IPS DF 4.7 (cell line): Measurements from ENCODE around the gene PROZ.

ENCODE experiments used
- DNase-seq: peaks from one replicate; pipeline ENCODE4 v3.0.0-alpha.2; 2013; ENCODE audit warnings: low spot score; ENCODE audit errors: extremely low read depth

Gene PROZ

GRCh38 chr13:113140677-113141600 lies 17.5 kb upstream of the PROZ start:
- no peak for DNase-seq

DNA sequence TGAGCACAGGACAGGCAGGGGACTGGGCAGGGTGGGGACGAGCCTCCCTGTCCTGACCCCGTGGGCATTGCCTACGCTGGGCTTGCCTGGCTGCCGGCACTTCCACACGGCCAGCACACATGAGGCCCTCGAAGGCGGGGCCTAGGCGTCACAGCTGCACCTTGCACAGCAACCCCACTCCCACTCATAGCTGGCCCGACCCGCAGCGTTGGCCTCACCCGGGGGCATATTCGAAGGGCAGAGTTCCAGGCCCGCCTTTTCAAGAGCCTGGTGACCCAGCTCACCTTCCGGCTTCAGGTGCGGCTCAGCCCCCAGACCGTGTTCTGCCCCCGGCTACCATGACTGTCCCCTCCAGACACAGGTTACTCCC lies 16.9 kb upstream of the PROZ start:
- DNase-seq: no peak

DNA sequence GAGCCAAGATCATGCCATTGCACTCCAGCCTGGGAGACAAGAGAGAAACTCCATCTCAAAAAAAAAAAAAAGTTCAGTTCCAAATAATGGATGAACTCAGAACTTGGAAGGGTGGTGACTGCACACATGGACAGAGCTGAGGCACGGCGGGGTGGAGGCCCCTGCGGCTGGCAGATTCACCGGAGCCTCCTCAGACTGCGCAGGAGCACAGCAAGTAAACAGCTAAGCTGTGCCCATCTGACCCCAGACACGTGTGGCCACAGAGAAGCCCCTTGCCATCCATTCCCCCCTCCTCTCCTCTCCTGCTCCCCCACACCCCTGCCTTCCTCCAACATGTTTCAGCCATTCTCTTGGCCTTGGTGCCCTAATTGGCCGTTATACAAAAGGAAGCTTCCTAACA lies 15.6 kb upstream of the PROZ start:
- no peak for DNase-seq

GRCh38 chr13:113143466-113144254 lies 14.8 kb upstream of the PROZ start:
- no peak for DNase-seq

DNA sequence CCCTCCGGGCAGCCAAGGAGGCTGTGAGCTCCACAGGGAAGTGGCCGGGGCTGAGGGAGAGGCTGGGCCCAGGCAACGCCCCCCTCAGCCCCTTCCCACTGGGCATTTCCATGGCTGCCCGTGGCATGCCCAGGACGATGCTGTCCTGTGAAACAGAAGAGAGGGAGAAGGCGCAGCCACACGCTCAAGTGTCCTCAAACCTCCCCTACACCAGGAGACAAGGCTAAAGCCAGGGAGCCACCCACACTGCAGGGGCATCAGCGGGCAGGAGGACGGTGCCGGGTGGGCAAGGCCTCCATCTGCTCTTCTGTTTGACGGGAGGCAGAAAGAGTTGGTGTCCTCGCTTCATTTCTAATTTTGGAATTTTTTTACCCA lies 14.2 kb upstream of the PROZ start:
- no peak for DNase-seq

GRCh38 chr13:113145496-113145895 lies 13.0 kb upstream of the PROZ start:
- DNase-seq: no peak

- no peak for DNase-seq
Observed at GRCh38 chr13:113145911-113146598, 12.4 kb upstream of the PROZ start.

DNA sequence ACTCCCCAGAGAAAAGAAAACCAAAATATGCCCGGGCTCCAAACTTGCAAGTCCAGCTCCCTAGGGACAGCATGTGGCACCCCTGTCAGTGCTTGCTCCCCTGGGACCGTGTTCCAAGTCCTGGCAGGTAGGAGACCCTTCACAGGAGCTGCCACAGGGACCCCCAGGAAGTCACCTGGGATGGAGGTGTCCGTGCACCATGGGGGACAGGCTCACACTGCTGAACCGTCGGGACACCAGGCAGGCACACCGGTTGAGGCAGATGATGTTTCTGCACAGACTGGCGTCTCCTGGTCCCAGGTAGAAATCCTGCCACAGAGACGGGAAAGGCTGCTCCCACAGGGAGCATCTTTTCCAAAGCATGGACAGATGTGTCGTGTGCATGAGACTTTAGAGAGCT lies 11.7 kb upstream of the PROZ start:
- DNase-seq: no peak

GRCh38 chr13:113147206-113147605 lies 11.2 kb upstream of the PROZ start:
- no peak for DNase-seq

DNA sequence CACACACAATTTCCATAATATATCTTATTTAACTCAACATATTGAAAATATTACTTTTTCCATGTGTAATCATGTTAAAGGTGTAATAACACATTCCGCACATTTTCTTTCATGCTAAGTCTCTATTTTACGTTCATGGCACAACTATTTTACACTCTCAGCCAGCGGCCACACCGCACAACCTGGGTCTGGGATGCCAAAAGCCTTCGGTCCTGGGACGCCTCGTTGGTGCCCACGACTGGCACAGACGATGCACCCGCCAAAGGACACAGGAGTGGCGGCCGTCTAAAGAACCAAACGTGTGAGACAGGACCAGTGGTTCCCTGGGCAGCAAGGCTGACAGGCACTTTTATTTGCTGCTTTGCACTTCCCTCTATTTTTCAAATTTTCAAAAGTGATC lies 10.0 kb upstream of the PROZ start:
- DNase-seq: no peak

GRCh38 chr13:113148940-113149503 lies 9.4 kb upstream of the PROZ start:
- DNase-seq: no peak

- no peak for DNase-seq
Observed at GRCh38 chr13:113149711-113150549, 8.5 kb upstream of the PROZ start.

GRCh38 chr13:113150550-113151365 lies 7.7 kb upstream of the PROZ start:
- DNase-seq: no peak

GRCh38 chr13:113151745-113152690 lies 6.4 kb upstream of the PROZ start:
- no peak for DNase-seq

DNA sequence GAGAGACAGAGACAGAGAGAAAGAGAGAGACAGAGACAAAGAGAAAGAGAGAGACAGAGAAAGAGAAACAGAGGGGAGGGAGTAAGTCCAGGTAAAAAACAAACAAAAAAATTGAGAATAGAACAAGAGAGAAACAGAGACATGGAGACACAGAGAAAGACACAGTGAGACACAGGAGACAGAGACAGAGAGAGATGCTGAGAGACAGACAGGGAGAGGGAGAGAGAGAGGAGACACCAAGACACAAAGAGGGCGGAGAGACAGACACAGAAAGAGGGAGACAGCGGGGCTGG lies 5.8 kb upstream of the PROZ start:
- no peak for DNase-seq

- DNase-seq: no peak
Observed at GRCh38 chr13:113152984-113153809, 5.3 kb upstream of the PROZ start.

GRCh38 chr13:113153810-113154748 lies 4.4 kb upstream of the PROZ start:
- DNase-seq: no peak
